ENCODE data around the gene XRCC1.
A peak's percentile ranks its signal among the peaks of the same experiment; 100 is the strongest.

XRCC1 gene

GRCh38 chr19:43541920-43542650, 33.2 kb downstream of the XRCC1 start:
- no peak for TF ChIP-seq CTCF (IDR thresholded peaks at IDR 0.05; ENCODE audit: low read depth, low read length)
- DNase-seq (ENCODE audit: extremely low read depth, low read depth): no peak

GRCh38 chr19:43540381-43540780, 34.9 kb downstream of the XRCC1 start:
- DNase-seq (ENCODE audit: extremely low read depth, low read depth): no peak
- TF ChIP-seq CTCF (IDR thresholded peaks at IDR 0.05; ENCODE audit: low read depth, low read length): no peak

- no peak for DNase-seq (ENCODE audit: extremely low read depth, low read depth)
- no peak for TF ChIP-seq CTCF (IDR thresholded peaks at IDR 0.05; ENCODE audit: low read depth, low read length)
These were observed 36.4 kb downstream of the XRCC1 start for GRCh38 chr19:43538922-43539321.

- DNase-seq (ENCODE audit: extremely low read depth, low read depth): no peak
- peak; percentile 77 for TF ChIP-seq CTCF (IDR thresholded peaks at IDR 0.05; ENCODE audit: low read depth, low read length)
These were observed 40.2 kb downstream of the XRCC1 start for GRCh38 chr19:43534816-43535761.

GRCh38 chr19:43534305-43534815, 41.0 kb downstream of the XRCC1 start:
- TF ChIP-seq CTCF (IDR thresholded peaks at IDR 0.05; ENCODE audit: low read depth, low read length): no peak
- no peak for DNase-seq (ENCODE audit: extremely low read depth, low read depth)

GRCh38 chr19:43533546-43534304, 41.6 kb downstream of the XRCC1 start:
- peak; percentile 99 for DNase-seq (ENCODE audit: extremely low read depth, low read depth)
- TF ChIP-seq CTCF (IDR thresholded peaks at IDR 0.05; ENCODE audit: low read depth, low read length): no peak

Measured in AG09319 (cell line).